Esophagus squamous epithelium (tissue), 5 donors: Measurements from ENCODE around the gene RPL3. TPM values are rescaled to one million over a fixed set of nuclear protein-coding genes. Genes with fewer than 3 reads are reported as not detected.

Experiments used
- DNase-seq: peaks from one replicate; lab custom pipeline; 2025; lab: John Stamatoyannopoulos, UW
- H3K27ac ChIP-seq, 4 donors: fragments of 200-600 bp; sonication (generic); one replicate each; pipeline ENCODE4 v1.5.1; 2016 to 2019; ENCODE audit warnings: mild to moderate bottlenecking in 1 of 4
- H3K27me3 ChIP-seq, 4 donors: fragments of 200-600 bp; sonication (generic); 1 replicate in 3 of 4; 2 replicates in 1 of 4; pipeline versions ENCODE4 v1.5.1 to v1.6.0; 2017 to 2021; ENCODE audit warnings: antibody characterized with exemption in 1 of 4
- H3K36me3 ChIP-seq, 3 donors: fragments of 200-600 bp; sonication (generic); one replicate each; pipeline ENCODE4 v1.5.1; 2016 to 2019
- H3K4me1 ChIP-seq, 3 donors: fragments of 200-600 bp; sonication (generic); one replicate each; pipeline ENCODE4 v1.5.1; 2017 to 2019
- H3K4me3 ChIP-seq, 4 donors: fragments of 200-600 bp; sonication (generic); 1 replicate in 3 of 4; 2 replicates in 1 of 4; pipeline ENCODE4 v1.5.1; 2016 to 2019; ENCODE audit warnings: mild to moderate bottlenecking in 2 of 4, moderate library complexity in 1 of 4
- H3K9me3 ChIP-seq, 3 donors: fragments of 200-600 bp; sonication (generic); one replicate each; pipeline ENCODE4 v1.5.1; 2016 to 2019
- CTCF ChIP-seq, 6 experiments: fragments of 450-650 bp in 4 of 6; fragments of 200-600 bp in 2 of 6; sonication (generic) in 2 of 6; IDR thresholded peaks; one replicate each; pipeline ENCODE4 v1.5.1; 2016 to 2019; ENCODE audit warnings: antibody characterized with exemption in 6 of 6, mild to moderate bottlenecking in 4 of 6, moderate library complexity in 4 of 6
- POLR2A ChIP-seq, 4 donors: fragments of 450-650 bp; IDR thresholded peaks; one replicate each; pipeline ENCODE4 v1.6.1; 2017; ENCODE audit warnings: antibody characterized with exemption in 4 of 4, mild to moderate bottlenecking in 4 of 4, moderate library complexity in 3 of 4
- WGBS, 2 donors: methylation state at CpG; one replicate each; pipeline ENCODE4 v1.1.5; 2018; 5-methylcytosine and 5-hydroxymethylcytosine counted together
- intact Hi-C: fragments of 100-400 bp; cut with DNase I; formaldehyde crosslinking; loops from one replicate; pipeline ENCODE4 v1.15.0; 2022
- total RNA-seq, 4 donors: library from RNA; depleted of rRNA; stranded (reverse); fragments of >200 nt; gene quantifications; one replicate each; pipeline ENCODE4 v1.1.0, GENCODE V29; 2016
- donor health status: DM: yes; HTN: yes; CAD: no.

Gene RPL3
- total RNA-seq, 4 donors from 2014 or later = 1,469 to 2,891 (median 2,008) TPM

GRCh38 chr22:39275814-39276439 is 43.5 kb downstream of the RPL3 start:
- peaks cover 0 to 24% (median 0%) of the 10 kb centered on the region in 4 donors for H3K27me3 ChIP-seq
- H3K36me3 ChIP-seq = no peaks in the 10 kb centered on the region
- intact Hi-C loops = no loop called here
- H3K27ac ChIP-seq = no peak overlapping the region
- DNase-seq = no peak
- TF ChIP-seq POLR2A (IDR thresholded peaks at IDR 0.05) (no peak), CTCF (IDR thresholded peaks at IDR 0.05) (no peak)
- H3K9me3 ChIP-seq = no peaks in the 10 kb centered on the region
- 87 to 90% methylated on average over 2 to 3 of the region's 9 CpGs for WGBS, 2 donors
- H3K4me3 ChIP-seq = no peak overlapping the region
- H3K4me1 ChIP-seq = peaks cover 0 to 4% (median 0%) of the 10 kb centered on the region in 3 donors

DNA sequence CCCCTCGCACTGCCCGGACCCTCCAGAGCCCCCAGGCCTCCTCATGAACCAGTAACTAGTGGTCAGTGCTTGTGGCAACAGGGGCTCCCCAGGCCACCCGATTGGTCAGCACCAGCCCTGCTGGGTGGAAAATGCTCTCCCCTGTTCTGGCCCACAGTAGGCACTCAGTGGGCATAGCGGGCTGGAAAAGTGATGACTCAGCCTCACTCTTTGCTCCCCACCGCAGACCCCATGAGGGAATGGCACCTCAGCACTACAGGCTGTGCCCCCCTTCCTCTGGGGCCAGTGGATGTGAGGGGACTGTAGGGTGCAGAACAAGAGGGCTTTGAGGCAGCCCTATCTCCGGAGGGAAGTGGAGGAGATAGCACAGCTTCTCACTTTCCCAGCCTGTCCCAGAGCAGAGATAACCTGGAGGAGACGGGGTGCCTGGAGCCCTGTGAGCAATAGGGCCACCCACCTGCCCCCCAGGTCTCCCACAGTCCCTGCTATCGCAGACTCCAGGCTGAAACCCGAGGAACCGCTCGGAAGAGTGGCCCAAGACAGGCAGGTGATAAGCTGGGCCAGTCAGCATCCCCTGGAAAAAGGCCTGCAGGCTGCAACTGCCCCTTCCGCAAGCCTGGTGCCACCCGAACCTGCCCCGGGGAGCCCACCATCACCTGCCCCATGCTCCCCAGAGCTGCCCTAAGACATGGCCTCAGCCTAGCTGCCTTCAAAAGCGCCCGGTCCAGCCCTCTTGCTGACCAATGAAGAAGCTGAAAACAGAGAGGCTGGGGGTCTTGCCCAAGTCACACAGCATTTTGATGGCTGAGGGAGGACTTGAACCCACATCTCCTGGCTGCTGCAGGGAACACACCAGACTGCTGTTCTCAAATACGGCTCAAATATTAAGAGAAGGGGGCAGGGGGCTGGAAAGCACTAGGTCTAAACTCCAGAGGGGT is 45.2 kb downstream of the RPL3 start:
- Histone ChIP-seq H3K27me3 (peaks cover 0 to 24% (median 0%) of the 10 kb centered on the region in 4 donors), H3K4me1 (peaks cover 0 to 1% (median 0%) of the 10 kb centered on the region in 3 donors), H3K4me3 (no peak overlapping the region), H3K27ac (no peak overlapping the region), H3K36me3 (no peaks in the 10 kb centered on the region), H3K9me3 (no peaks in the 10 kb centered on the region)
- WGBS, 2 donors = 67 to 88% methylated on average over 4 to 5 of the region's 17 CpGs
- TF ChIP-seq POLR2A (IDR thresholded peaks at IDR 0.05) (no peak), CTCF (IDR thresholded peaks at IDR 0.05) (no peak)
- DNase-seq = no peak
- intact Hi-C loops = no loop called here

DNA sequence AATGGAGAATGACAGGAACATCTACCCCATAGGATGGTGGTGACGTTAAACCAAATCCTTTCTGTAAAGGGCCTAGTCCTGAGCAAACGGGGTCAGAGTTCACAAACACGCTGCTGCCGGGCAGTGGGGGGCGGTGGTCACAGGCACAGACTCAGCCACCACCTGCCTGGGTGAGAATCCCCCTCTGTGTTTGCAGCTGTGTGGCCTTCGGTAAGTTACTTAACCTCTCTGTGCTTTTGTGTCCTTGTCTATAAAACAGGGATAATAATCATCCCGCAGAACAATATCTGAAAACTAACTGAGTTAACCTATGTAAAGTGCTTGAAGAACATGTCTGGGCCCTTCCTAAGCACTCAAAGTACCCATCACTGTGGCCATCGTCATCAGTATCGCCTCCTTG is 48.6 kb downstream of the RPL3 start:
- Histone ChIP-seq H3K4me3 (no peak overlapping the region), H3K9me3 (no peaks in the 10 kb centered on the region), H3K36me3 (no peaks in the 10 kb centered on the region), H3K27ac (no peak overlapping the region), H3K27me3 (peaks cover 0 to 7% (median 0%) of the 10 kb centered on the region in 4 donors), H3K4me1 (no peaks in the 10 kb centered on the region)
- no peak for DNase-seq
- TF ChIP-seq CTCF (IDR thresholded peaks at IDR 0.05) = no peak
- TF ChIP-seq POLR2A (IDR thresholded peaks at IDR 0.05) = no peak
- intact Hi-C loops = no loop called here
- 93 to 94% methylated on average over 4 to 8 of the region's 9 CpGs for WGBS, 2 donors

GRCh38 chr22:39270280-39270679 is 49.1 kb downstream of the RPL3 start:
- 57 to 61% methylated on average over 4 to 5 of the region's 5 CpGs for WGBS, 2 donors
- H3K9me3 ChIP-seq = no peaks in the 10 kb centered on the region
- no peak overlapping the region for H3K27ac ChIP-seq
- H3K27me3 ChIP-seq = peaks cover 0 to 6% (median 0%) of the 10 kb centered on the region in 4 donors
- TF ChIP-seq POLR2A (IDR thresholded peaks at IDR 0.05) = no peak
- no peak for TF ChIP-seq CTCF (IDR thresholded peaks at IDR 0.05)
- no peak overlapping the region for H3K4me3 ChIP-seq
- H3K4me1 ChIP-seq = no peaks in the 10 kb centered on the region
- no peaks in the 10 kb centered on the region for H3K36me3 ChIP-seq
- no peak for DNase-seq
- intact Hi-C loops = no loop called here
